Activated CD8-positive, alpha-beta T cell treated with anti-CD3 and anti-CD28 coated beads for 36 hours (primary cell): ENCODE measurements around the gene ADGRV1. TPM values are rescaled to one million over a fixed set of nuclear protein-coding genes. Genes with fewer than 3 reads are reported as not detected.

Source experiments
- ATAC-seq: fragments of 200-7000 bp; cut with Tn5 transposase; one replicate; pipeline ENCODE4 v1.10.0; 2021; ENCODE audit warnings: mild to moderate bottlenecking, moderate library complexity
- CTCF ChIA-PET: fragments of 350-600 bp; sonication (Branson Sonifier 250); formaldehyde crosslinking; loops from one replicate; lab custom pipeline; 2021; ENCODE audit warnings: antibody characterized with exemption; lab: Charles Lee
- POLR2A ChIA-PET: fragments of 350-600 bp; sonication (Branson Sonifier 250); formaldehyde crosslinking; loops from one replicate; lab custom pipeline; 2021; ENCODE audit warnings: antibody characterized with exemption; lab: Charles Lee
- DNase-seq: peaks from one replicate; pipeline ENCODE4 v3.0.0-alpha.2; 2020
- H3K27ac Mint-ChIP-seq: one replicate; pipeline ENCODE4 v1.8.0; 2021; ENCODE audit warnings: mild to moderate bottlenecking, mixed read lengths
- H3K27me3 Mint-ChIP-seq: one replicate; pipeline ENCODE4 v1.8.0; 2021; ENCODE audit warnings: mixed read lengths
- H3K36me3 Mint-ChIP-seq: one replicate; pipeline ENCODE4 v1.8.0; 2021; ENCODE audit warnings: low read depth, mixed read lengths
- H3K4me1 Mint-ChIP-seq: one replicate; pipeline ENCODE4 v1.8.0; 2021; ENCODE audit warnings: low read depth, mixed read lengths
- H3K4me3 Mint-ChIP-seq: one replicate; pipeline ENCODE4 v1.8.0; 2021; ENCODE audit warnings: mild to moderate bottlenecking, moderate library complexity, mixed read lengths
- H3K9me3 Mint-ChIP-seq: one replicate; pipeline ENCODE4 v1.8.0; 2021; ENCODE audit warnings: mixed read lengths
- CTCF ChIP-seq: fragments of 200-600 bp; IDR thresholded peaks from one replicate; pipeline ENCODE4 v1.8.0; 2022; ENCODE audit warnings: antibody characterized with exemption, mild to moderate bottlenecking
- intact Hi-C: fragments of 100-400 bp; cut with micrococcal nuclease; formaldehyde crosslinking; loops from one replicate; pipeline ENCODE4 v1.10.0; 2022
- total RNA-seq, 2 experiments: library from RNA; stranded (reverse); gene quantifications; one replicate each; pipeline ENCODE4 v1.2.3, GENCODE V29; 2021

Gene ADGRV1
- total RNA-seq, 2 experiments from 2014 or later = 0.18 TPM; not detected in 1

GRCh38 chr5:91079037-91079436 is 520.4 kb downstream of the ADGRV1 start:
- intact Hi-C loops = no loop called here
- H3K27ac Mint-ChIP-seq = no peak overlapping the region
- DNase-seq (no peak), ATAC-seq (no peak)
- H3K9me3 Mint-ChIP-seq = no peaks in the 10 kb centered on the region
- peaks cover 8% of the 10 kb centered on the region for H3K4me1 Mint-ChIP-seq
- H3K27me3 Mint-ChIP-seq = peaks cover 9% of the 10 kb centered on the region
- no peak overlapping the region for H3K4me3 Mint-ChIP-seq
- no peak for TF ChIP-seq CTCF
- H3K36me3 Mint-ChIP-seq = no peaks in the 10 kb centered on the region
- CTCF ChIA-PET = interaction anchor here (1.2 kb wide), 1 partner anchor 147 kb away, joined by 3 read pairs; no protein-coding TSS in a partner anchor
- POLR2A ChIA-PET = interaction anchor here (0.6 kb wide), 1 partner anchor 133 kb away, joined by 3 read pairs; no protein-coding TSS in a partner anchor

- ATAC-seq = no peak
- no peaks in the 10 kb centered on the region for H3K36me3 Mint-ChIP-seq
- H3K9me3 Mint-ChIP-seq = no peaks in the 10 kb centered on the region
- H3K27ac Mint-ChIP-seq = no peak overlapping the region
- no peaks in the 10 kb centered on the region for H3K4me1 Mint-ChIP-seq
- ChIA-PET POLR2A (no interaction called here), CTCF (no interaction called here)
- TF ChIP-seq CTCF = no peak
- H3K27me3 Mint-ChIP-seq = peaks cover 2% of the 10 kb centered on the region
- intact Hi-C loops = no loop called here
- DNase-seq = no peak
- no peak overlapping the region for H3K4me3 Mint-ChIP-seq
These were observed 531.2 kb downstream of the ADGRV1 start for GRCh38 chr5:91089758-91090157.

- no peaks in the 10 kb centered on the region for H3K36me3 Mint-ChIP-seq
- H3K4me1 Mint-ChIP-seq = no peaks in the 10 kb centered on the region
- ATAC-seq (no peak), DNase-seq (no peak)
- no peaks in the 10 kb centered on the region for H3K9me3 Mint-ChIP-seq
- peaks cover 2% of the 10 kb centered on the region for H3K27me3 Mint-ChIP-seq
- intact Hi-C loops = no loop called here
- POLR2A ChIA-PET = no interaction called here
- no peak overlapping the region for H3K4me3 Mint-ChIP-seq
- CTCF ChIA-PET = no interaction called here
- H3K27ac Mint-ChIP-seq = no peak overlapping the region
- no peak for TF ChIP-seq CTCF
These were observed 532.4 kb downstream of the ADGRV1 start for GRCh38 chr5:91090995-91091394.

GRCh38 chr5:91091471-91092234 is 533.1 kb downstream of the ADGRV1 start:
- CTCF ChIA-PET = no interaction called here
- no peak for TF ChIP-seq CTCF
- Mint-ChIP-seq H3K9me3 (no peaks in the 10 kb centered on the region), H3K27me3 (peaks cover 2% of the 10 kb centered on the region), H3K4me1 (no peaks in the 10 kb centered on the region), H3K4me3 (no peak overlapping the region), H3K27ac (no peak overlapping the region), H3K36me3 (no peaks in the 10 kb centered on the region)
- ATAC-seq (no peak), DNase-seq (no peak)
- intact Hi-C loops = no loop called here
- POLR2A ChIA-PET = no interaction called here
